HG03066 (cell line): ENCODE results near the gene ARMS2.

Source experiments
- ATAC-seq: cut with Tn5 transposase; IDR thresholded peaks from one replicate; pipeline ENCODE4 v1.9.1; 2021; ENCODE audit warnings: low read depth; ENCODE audit not compliant: unreplicated experiment

Gene ARMS2, protein sequence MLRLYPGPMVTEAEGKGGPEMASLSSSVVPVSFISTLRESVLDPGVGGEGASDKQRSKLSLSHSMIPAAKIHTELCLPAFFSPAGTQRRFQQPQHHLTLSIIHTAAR

GRCh38 chr10:122454603-122455080 lies at the start of gene ARMS2:
Gene ARMS2 (plus strand): TSS chr10:122454653. CDS start chr10:122454728, 75 bp downstream.
- no peak for ATAC-seq

GRCh38 chr10:122407375-122408125 lies 46.9 kb upstream of the ARMS2 start:
- ATAC-seq, result no peak

DNA sequence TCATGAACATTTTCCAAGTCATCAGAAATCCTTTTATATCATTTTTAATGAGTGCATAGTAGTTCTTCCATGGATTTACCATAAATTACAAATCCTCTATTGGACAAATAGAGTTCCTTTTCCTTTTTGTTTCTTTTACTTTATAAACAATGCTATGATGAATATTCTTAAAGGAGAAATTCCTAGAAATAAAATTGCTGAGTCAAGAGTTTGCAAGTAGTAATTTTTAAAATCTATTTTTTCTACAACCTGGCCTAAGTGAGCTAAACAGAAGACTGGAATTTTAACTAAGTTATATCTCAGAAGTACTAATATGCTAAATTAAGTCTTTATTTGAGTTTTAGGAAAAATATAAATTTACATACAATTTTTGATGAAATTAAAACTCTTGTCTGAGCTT lies 41.1 kb upstream of the ARMS2 start:
- no peak for ATAC-seq

DNA sequence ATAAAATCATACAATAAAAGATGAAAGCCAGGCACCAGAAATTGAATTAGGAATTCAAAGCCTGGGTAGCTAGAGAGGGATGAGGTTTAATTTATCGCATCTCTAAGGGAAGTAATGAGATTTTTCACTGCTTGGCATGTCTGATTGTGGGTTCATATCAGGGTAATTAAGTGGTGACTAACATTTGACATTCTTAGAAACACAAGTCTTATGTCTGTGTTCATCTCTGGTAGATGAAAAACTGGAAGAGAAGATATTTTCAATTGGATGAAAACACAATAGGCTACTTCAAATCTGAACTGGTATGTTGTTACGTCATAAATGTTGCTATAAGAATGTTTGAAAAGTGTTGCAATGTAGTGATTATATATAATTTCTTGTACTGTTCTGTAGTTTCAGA lies 36.8 kb upstream of the ARMS2 start:
- no peak for ATAC-seq

- no peak for ATAC-seq
Observed at GRCh38 chr10:122419016-122419415, 35.4 kb upstream of the ARMS2 start.

DNA sequence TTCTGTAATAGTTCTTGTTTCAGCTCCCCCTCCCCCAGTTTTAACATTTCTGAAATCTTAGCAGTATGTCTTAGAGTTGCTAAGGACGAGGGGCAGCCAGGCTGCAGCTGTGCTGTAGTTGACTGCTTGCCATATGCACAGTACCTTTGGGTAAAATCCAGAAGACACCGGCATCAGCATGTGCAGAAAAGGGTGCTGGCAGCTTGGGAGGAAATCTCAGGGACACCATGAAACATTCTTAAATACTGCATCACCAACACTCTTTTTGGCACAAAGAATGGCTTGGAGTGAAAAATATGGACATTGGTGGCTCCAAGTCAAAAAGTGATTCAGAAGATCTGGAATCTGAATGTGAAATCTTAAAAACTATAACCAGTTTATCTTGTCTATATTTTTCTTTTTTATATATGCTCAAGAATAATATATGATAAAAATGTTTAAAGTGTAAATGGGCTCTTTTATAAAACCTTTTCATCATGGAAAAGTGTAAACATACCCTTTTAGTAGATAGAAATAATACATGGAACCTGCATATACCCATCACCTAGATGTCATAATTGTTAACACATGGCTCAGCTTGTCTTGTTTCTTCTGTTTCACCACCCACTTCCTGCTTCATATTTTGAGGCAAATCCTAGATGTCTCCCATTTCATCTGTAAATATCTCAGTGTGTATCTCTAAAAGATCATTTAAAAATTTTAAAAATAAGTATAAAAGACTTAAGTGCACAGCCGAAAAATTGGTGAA lies 34.4 kb upstream of the ARMS2 start:
- ATAC-seq, result no peak

DNA sequence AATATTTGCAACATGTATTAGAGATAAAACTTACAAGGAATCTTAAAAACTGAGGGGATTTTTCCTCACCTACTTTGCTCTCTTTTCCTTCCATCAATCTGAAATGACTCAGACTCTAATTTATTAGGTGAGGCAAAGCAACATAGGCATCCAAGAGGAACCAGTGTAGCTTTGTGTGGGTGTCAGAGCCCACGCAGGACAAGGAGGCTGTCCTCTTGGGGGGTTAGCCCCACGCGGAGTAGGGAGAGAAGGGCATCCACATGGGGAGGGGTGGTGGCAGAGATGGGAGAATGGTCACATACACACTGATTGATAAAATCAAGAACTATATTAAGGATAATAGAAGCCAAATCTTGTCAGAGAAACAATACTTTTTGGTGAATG lies 33.8 kb upstream of the ARMS2 start:
- ATAC-seq, result no peak

GRCh38 chr10:122421054-122421625 lies 33.3 kb upstream of the ARMS2 start:
- no peak for ATAC-seq

GRCh38 chr10:122421742-122422141 lies 32.7 kb upstream of the ARMS2 start:
- no peak for ATAC-seq

DNA sequence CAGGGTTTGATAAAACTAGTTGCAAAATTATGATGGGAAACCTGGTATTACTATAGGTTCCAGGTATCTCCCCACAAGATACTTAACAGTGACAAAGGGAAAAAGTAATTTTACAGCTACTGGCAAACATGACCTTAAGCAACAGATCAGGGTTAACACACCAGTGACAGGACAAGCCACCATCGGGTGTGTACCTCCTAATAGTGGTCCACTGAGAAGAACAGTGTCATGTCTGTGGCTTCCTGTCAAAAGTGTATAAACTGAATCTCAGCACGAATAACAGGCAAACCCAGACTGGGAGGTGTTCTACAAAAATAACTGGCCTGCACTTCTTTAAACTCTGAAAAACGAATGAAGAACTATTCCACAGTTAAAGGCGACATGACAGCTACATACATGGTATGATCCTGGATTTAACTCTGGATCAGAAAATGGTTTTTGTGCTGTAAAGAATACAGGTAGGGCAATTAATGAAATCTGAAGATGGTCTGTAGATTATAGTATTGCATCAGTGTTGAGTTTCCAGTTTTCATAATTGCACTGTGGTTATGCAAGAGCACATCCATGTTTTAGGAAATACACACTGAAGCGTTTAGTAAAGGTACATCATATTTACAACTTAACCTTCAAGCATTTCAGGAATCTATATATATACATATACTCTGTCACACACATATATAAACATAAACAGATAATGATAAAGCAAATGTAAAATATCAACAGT lies 32.0 kb upstream of the ARMS2 start:
- no peak for ATAC-seq

GRCh38 chr10:122424059-122424458 lies 30.4 kb upstream of the ARMS2 start:
- ATAC-seq, result no peak

DNA sequence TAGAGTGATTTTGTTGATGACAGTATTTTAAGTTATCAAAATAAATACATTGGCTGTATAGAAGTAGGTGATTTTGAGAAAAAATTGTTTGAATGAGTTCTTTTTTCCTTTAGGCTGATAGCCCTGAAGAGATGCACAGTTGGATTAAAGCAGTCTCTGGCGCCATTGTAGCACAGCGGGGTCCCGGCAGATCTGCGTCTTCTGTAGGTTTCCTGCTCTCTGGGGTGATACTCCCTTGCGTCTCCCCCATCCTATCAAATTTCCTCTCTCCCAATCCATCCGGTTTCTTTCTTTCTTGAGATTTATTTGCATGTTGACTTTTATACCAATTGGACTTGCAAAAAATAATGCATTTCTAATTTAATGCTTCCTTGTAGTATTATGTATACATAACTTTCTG lies 27.6 kb upstream of the ARMS2 start:
- ATAC-seq, result no peak

DNA sequence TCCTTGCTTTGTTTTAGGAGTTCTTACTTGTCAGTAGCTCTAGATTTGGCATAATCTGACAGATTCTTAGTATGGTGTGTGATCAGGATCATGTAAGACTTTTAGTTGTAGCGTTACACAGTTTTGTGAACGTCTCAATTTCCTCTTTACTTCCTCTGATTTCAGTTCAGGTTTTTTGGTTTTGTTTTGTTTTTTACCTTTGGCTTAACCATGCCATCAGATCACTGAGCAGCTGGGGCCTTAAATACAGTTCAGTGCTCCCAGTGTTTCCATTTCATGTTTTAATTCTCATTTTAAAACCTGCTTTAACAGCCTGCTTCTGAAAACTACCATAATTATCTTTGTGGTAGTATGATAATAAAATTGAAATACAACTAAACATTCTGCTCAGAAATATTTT lies 27.2 kb upstream of the ARMS2 start:
- no peak for ATAC-seq

- no peak for ATAC-seq
Observed at GRCh38 chr10:122435212-122435827, 19.1 kb upstream of the ARMS2 start.

GRCh38 chr10:122441961-122442360 lies 12.5 kb upstream of the ARMS2 start:
- ATAC-seq, result no peak

DNA sequence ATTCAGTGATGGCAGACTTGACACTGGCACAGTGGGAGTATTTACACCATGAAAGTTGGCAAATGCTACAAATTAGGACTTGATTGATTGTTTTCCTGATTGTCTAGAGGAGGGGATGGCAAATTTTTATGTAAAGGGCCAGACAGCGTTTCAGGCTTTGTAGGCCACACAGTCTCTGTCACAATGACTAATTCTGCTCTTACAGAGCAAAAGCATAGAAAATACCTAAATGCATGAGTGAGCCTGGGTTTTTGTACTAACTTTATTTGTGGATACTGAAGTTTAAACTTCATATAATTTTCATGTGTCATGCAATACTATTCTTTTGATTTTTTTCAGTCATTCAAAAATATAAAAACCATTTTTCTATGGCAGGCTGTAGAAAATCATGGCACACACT lies 9.0 kb upstream of the ARMS2 start:
- no peak for ATAC-seq

- ATAC-seq, result no peak
Observed at GRCh38 chr10:122445904-122446303, 8.5 kb upstream of the ARMS2 start.

GRCh38 chr10:122446668-122447423 lies 7.6 kb upstream of the ARMS2 start:
- no peak for ATAC-seq

DNA sequence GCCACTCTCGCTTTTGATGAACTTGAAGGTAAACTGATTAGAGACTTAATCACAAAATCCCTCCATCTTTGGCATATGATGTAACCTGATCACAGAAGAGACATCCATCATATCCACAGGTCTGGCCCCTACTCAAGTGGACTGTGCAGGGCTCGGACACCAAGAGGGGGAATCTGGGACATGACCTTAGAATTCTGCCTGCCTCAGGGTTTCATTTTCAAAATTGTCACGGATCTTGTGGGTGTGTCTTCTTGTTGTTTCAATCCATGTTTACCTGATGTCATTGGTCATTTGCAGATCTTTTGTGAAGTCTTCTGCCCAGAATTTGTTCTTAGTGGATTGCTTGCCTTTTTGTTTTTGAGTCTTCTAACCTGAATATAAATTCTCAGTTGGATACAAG lies 5.9 kb upstream of the ARMS2 start:
- no peak for ATAC-seq

DNA sequence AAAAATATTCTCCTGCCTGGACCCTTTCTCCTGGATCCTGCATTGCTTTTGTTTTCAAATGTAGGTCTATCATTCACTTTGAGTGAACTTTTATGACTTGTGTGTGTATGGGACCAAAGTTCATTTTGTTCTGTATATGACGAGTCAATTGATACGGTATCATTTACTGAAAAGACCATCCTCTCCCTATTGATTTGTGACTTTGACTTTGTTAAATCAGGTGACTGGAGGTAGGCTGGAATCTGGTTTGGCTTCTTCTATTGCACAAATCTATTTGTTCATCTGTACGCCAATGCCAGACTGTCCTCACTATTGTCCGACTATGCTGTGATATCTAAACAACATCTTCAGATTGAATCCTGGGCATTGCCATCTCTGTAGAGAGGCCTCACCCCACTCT lies 5.3 kb upstream of the ARMS2 start:
- no peak for ATAC-seq
